GM19463 (cell line): Measurements from ENCODE around the gene MAP3K21.
A peak's percentile ranks its signal among the peaks of the same experiment; 100 is the strongest.

Experiments
- ATAC-seq: cut with Tn5 transposase; IDR thresholded peaks from one replicate; pipeline ENCODE4 v1.9.1; 2021; ENCODE audit warnings: mild to moderate bottlenecking, moderate library complexity; ENCODE audit not compliant: unreplicated experiment

Gene MAP3K21

GRCh38 chr1:233323718-233324117 lies 3.8 kb upstream of the MAP3K21 start:
- no peak for ATAC-seq

DNA sequence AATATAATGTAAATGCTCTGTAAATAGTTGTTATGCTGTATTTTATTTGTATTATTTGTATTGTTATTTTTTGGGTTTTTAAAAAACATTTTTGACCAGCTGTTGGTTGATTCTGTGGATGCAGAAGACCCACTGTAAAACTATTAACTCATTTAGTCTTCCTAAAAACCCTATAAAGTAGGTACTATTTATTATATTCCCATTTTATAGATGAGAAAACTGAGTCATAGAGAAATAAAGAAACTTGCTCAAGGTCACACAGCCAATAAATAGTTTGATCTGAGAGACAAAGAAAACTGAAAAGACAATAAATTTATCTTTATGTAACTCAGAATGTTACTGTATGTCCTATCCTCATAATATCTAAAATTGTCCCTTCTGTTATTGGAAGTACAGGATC lies 1.2 kb upstream of the MAP3K21 start:
- no peak for ATAC-seq

GRCh38 chr1:233326811-233327650 lies 493 bp upstream of the MAP3K21 start:
- peak; percentile 94 for ATAC-seq

GRCh38 chr1:233328142-233328921 lies 808 bp downstream of the MAP3K21 start:
- peak; percentile 11 for ATAC-seq

DNA sequence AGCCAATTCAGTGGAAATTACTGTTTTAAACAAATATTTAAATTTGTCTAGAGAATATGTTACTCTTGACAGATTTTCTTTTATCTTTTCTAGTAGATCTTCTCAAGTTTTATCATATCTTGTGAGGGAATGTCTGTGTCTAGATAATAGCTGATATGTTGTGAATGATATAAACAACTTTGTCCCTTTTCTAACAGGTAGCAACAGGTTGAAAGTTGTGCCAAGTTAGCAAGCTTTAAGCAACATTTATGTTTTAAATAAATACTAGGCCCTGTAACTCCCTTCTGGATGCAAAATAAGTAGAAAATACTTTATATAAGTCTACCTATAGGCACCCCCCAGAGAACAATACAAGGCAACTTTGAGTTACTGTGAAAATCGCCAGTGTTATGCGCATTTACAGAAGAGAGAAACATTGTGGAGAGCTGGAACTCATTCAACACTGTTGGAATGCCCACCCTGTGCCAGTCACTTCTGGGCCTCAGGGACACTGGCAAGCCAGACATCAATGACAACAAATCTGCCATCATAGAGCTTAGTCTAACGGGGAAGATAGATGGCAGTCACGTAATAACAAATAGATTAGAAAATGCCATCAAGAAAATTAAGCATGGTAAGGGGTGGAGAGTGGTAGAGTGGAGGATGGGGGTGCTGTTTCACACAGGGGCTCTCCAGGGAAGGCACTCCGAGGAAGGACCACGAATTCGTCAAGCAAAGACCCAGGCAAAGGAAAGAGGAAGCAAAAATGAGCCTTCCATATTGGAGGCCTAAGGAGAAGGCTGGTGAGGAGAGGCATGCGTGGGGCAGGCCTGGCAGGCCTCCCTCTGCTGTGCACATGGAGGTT lies 4.4 kb downstream of the MAP3K21 start:
- ATAC-seq: no peak

- no peak for ATAC-seq
Observed at GRCh38 chr1:233333086-233333485, 5.6 kb downstream of the MAP3K21 start.

GRCh38 chr1:233334092-233334491 lies 6.6 kb downstream of the MAP3K21 start:
- no peak for ATAC-seq

- ATAC-seq: no peak
Observed at GRCh38 chr1:233336554-233337456, 9.3 kb downstream of the MAP3K21 start.

- ATAC-seq: no peak
Observed at GRCh38 chr1:233337505-233337904, 10.0 kb downstream of the MAP3K21 start.

GRCh38 chr1:233338102-233338501 lies 10.6 kb downstream of the MAP3K21 start:
- ATAC-seq: no peak

DNA sequence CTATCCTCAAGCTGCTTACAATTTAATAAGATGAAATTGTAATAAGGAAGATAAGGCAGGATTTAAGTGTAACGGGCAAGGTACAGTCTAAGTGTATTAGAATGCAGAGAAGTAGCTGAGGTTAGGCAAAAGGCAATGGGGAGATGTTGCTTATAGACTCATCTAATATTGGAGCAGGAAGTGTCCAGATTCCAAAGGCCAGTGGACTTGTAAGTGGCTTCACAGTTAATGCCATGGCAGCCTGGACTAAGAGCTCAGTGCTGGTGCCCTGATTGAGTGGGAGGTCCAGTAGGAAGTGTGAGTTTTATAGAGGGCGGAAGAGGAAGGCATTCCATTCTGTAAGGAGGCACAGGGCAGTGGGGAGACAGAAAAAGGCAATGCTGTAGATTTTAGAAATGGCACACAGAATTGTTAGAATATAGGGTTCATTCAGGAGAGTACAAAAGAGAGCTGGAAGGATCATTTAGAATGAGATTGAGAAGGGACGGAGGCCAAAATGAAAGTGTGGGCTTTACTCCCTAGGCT lies 12.6 kb downstream of the MAP3K21 start:
- no peak for ATAC-seq

DNA sequence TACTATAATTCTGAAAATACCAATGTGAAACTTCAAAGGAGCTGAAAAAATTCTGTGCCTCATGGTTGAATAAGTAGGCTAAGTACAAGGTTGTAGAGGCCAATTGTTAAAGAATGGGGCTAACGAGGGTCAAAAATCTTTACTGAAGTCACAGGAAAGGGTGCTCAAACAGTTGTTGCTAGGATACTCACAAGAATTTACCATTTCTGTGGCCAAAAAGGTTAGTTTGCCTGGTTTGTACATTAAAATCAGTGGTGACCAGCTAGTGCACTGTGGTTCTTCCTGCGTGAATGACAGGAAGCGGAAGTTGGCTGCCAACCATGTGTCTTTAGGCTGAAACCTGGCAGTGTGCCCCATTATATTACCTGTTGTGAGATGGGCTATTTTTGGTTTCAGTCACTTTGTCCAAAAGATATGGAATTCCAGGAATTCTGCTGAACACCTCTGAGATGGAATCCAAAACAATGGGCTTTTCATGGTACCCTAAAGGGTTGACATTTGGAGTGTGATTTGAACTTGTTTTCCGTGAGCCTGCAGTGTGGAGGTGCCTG lies 13.5 kb downstream of the MAP3K21 start:
- ATAC-seq: no peak

- ATAC-seq: no peak
Observed at GRCh38 chr1:233342086-233342485, 14.6 kb downstream of the MAP3K21 start.

- ATAC-seq: no peak
Observed at GRCh38 chr1:233343262-233343661, 15.7 kb downstream of the MAP3K21 start.

DNA sequence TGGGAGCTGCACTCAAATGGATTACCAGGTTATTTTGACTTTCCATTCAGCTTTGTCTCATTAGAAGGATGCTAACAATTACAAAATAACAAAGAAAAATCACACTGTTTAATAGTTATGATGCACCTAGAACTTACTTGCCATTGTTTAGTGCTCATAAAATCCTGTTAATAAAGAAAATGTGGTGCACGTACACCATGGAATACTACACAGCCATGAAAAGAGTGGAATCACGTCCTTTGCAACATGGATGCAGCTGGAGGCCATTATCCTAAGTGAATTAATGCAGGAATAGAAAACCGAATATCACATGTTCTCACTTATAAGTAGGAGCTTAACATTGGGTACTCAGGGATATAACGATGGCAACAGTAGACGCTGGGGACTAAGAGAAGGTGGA lies 19.8 kb downstream of the MAP3K21 start:
- no peak for ATAC-seq

DNA sequence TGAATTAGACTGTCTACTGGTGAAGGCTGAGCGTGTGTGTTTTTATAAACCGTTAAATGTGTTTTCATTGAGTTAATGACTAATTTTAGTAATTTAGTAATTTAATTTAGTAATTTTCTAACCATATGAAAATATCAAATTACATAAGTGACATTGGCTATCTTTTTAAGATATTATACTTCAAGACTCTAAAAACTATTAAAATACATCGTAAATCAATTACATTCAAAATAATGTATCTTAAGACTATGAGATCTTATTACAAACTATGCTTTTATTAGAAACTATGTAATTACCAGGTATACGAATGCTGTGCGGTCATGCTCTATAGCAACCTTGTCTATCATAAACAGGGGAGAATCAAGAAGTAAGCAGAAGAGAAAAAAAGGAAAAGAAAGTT lies 21.6 kb downstream of the MAP3K21 start:
- no peak for ATAC-seq

GRCh38 chr1:233354983-233355382 lies 27.5 kb downstream of the MAP3K21 start:
- ATAC-seq: no peak

DNA sequence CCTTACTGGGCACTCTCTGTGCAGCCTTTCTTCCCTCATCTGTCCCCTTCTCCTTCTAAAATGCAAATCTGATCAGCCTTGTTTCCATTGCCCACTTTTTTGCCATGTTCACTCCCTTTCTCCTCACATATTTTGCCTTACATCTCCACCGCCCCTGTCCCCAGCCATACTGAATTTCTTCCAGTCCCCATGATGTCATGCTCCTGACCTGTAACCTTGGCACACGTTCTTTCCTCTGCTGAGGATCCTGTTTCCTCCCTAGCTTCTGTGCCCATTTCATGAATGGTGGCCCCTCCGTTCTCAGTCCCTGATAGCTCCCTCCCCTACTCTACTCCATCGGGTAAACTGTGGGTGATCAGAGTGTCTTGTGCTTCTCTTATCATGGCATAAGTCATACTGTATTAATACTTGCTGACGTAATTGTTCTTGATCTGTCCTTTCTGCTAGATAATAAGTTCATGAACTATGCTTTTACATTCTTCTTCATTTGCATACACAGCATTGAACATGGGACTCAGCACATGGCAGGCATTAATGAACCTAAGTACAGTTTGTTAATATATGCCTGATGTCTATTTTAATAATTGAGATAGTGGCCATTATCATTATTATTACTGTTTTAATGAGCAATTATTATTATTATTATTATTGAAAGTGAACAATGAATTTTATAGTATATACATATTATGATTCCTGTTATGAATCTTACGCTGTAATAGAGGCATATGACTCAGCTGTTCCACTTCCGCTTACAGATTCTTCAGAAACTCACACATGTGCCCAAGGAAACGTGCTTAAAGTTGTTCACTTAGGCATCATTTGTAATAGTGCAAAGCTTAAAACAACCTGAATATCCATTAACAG lies 28.5 kb downstream of the MAP3K21 start:
- ATAC-seq: no peak

DNA sequence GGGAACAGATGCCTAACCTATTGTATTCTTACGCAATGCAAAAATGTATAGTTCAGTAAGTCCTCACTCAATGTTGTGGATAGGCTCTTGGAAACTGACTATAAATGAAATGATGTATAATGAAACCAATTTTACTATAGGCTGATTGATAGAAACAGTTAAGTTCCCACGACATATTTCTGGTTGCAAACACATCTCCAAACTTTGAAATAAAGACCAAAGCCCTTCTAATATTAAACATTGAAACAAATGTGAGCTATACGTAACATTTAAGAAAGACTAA lies 29.1 kb downstream of the MAP3K21 start:
- ATAC-seq: no peak
